HG03442 (cell line): Measurements from ENCODE around the gene ISCA1.

Experiments used
- ATAC-seq: cut with Tn5 transposase; IDR thresholded peaks from one replicate; pipeline ENCODE4 v1.9.1; 2021; ENCODE audit warnings: mild to moderate bottlenecking, moderate library complexity; ENCODE audit not compliant: unreplicated experiment

ISCA1 gene

GRCh38 chr9:86286278-86286677, 3.9 kb upstream of the ISCA1 start:
- ATAC-seq = no peak

GRCh38 chr9:86285261-86285660, 2.9 kb upstream of the ISCA1 start:
- ATAC-seq = no peak

GRCh38 chr9:86282979-86283535, 719 bp upstream of the ISCA1 start:
- ATAC-seq = peak; percentile 10

- ATAC-seq = peak; percentile 5
These were observed 703 bp downstream of the ISCA1 start for GRCh38 chr9:86281593-86282076.

- no peak for ATAC-seq
These were observed 1.8 kb downstream of the ISCA1 start for GRCh38 chr9:86280580-86280979.

- ATAC-seq = no peak
These were observed 2.5 kb downstream of the ISCA1 start for GRCh38 chr9:86279839-86280238.

GRCh38 chr9:86277072-86277471, 5.3 kb downstream of the ISCA1 start:
- no peak for ATAC-seq

- ATAC-seq = no peak
These were observed 6.4 kb downstream of the ISCA1 start for GRCh38 chr9:86275962-86276361.

GRCh38 chr9:86274821-86275643, 7.3 kb downstream of the ISCA1 start:
- no peak for ATAC-seq

GRCh38 chr9:86272221-86272620, 10.1 kb downstream of the ISCA1 start:
- no peak for ATAC-seq

- no peak for ATAC-seq
These were observed 18.5 kb downstream of the ISCA1 start for GRCh38 chr9:86263876-86264275.

GRCh38 chr9:86262492-86262891, 19.8 kb downstream of the ISCA1 start:
- ATAC-seq = no peak

GRCh38 chr9:86259557-86259956, 22.8 kb downstream of the ISCA1 start, which contains the start of gene C9orf153:
Gene C9orf153, minus strand, starts transcription at chr9:86259657. Its CDS starts 30,054 bp downstream, at chr9:86229603.
- ATAC-seq = no peak

- ATAC-seq = no peak
These were observed 24.9 kb downstream of the ISCA1 start for GRCh38 chr9:86257391-86257790.

GRCh38 chr9:86256653-86257052, 25.7 kb downstream of the ISCA1 start:
- ATAC-seq = no peak

- ATAC-seq = no peak
These were observed 28.8 kb downstream of the ISCA1 start for GRCh38 chr9:86253577-86253976.

GRCh38 chr9:86252870-86253269, 29.5 kb downstream of the ISCA1 start:
- no peak for ATAC-seq

GRCh38 chr9:86250123-86250522, 32.2 kb downstream of the ISCA1 start:
- ATAC-seq = no peak

GRCh38 chr9:86248746-86249145, 33.6 kb downstream of the ISCA1 start:
- ATAC-seq = no peak

- ATAC-seq = peak; percentile 81
These were observed 35.6 kb downstream of the ISCA1 start for GRCh38 chr9:86246752-86247161.

- no peak for ATAC-seq
These were observed 40.3 kb downstream of the ISCA1 start for GRCh38 chr9:86242071-86242470.

- ATAC-seq = no peak
These were observed 41.1 kb downstream of the ISCA1 start for GRCh38 chr9:86241216-86241615.
